ENCODE data around the gene MEP1A. TPM values are rescaled to one million over a fixed set of nuclear protein-coding genes. Genes with fewer than 3 reads are reported as not detected.
"Not testable (repeated sequence)": the region's sequence is repeated elsewhere in the genome, so short reads cannot be mapped to it uniquely, and the experiment has no call there.

MEP1A gene
- total RNA-seq, 4 donors from 2014 or later = 16.5 to 2,426 (median 830) TPM

- Histone ChIP-seq H3K27ac (no peak overlapping the region), H3K9me3 (no peaks in the 10 kb centered on the region), H3K4me1 (no peaks in the 10 kb centered on the region), H3K27me3 (no peaks in the 10 kb centered on the region), H3K4me3 (no peak overlapping the region), H3K36me3 (no peaks in the 10 kb centered on the region)
- DNase-seq = no peak
- TF ChIP-seq POLR2A (IDR thresholded peaks at IDR 0.05) = no peak
- no peak for TF ChIP-seq CTCF (IDR thresholded peaks at IDR 0.05)
Measured at GRCh38 chr6:46757214-46757596, 36.0 kb upstream of the MEP1A start.

GRCh38 chr6:46758960-46759753 lies 34.0 kb upstream of the MEP1A start:
- no peak for TF ChIP-seq CTCF (IDR thresholded peaks at IDR 0.05)
- TF ChIP-seq POLR2A (IDR thresholded peaks at IDR 0.05) = no peak
- H3K9me3 ChIP-seq = no peaks in the 10 kb centered on the region
- H3K27me3 ChIP-seq = no peaks in the 10 kb centered on the region
- H3K4me3 ChIP-seq = no peak overlapping the region
- H3K27ac ChIP-seq = no peak overlapping the region
- DNase-seq = no peak
- no peaks in the 10 kb centered on the region for H3K36me3 ChIP-seq
- H3K4me1 ChIP-seq = no peaks in the 10 kb centered on the region

- H3K4me1 ChIP-seq = no peaks in the 10 kb centered on the region
- H3K27me3 ChIP-seq = no peaks in the 10 kb centered on the region
- H3K36me3 ChIP-seq = no peaks in the 10 kb centered on the region
- no peaks in the 10 kb centered on the region for H3K9me3 ChIP-seq
- TF ChIP-seq CTCF (IDR thresholded peaks at IDR 0.05) (no peak), POLR2A (IDR thresholded peaks at IDR 0.05) (no peak)
- no peak overlapping the region for H3K27ac ChIP-seq
- no peak overlapping the region for H3K4me3 ChIP-seq
- DNase-seq = no peak
Measured at GRCh38 chr6:46760925-46761324, 32.3 kb upstream of the MEP1A start.

- Histone ChIP-seq H3K9me3 (no peaks in the 10 kb centered on the region), H3K4me3 (no peak overlapping the region), H3K27ac (no peak overlapping the region), H3K36me3 (no peaks in the 10 kb centered on the region), H3K27me3 (no peaks in the 10 kb centered on the region), H3K4me1 (no peaks in the 10 kb centered on the region)
- no peak for DNase-seq
- TF ChIP-seq CTCF (IDR thresholded peaks at IDR 0.05) = no peak
- TF ChIP-seq POLR2A (IDR thresholded peaks at IDR 0.05) = no peak
Measured at GRCh38 chr6:46763466-46763865, 29.7 kb upstream of the MEP1A start.

GRCh38 chr6:46764280-46764679 lies 28.9 kb upstream of the MEP1A start:
- not testable (repeated sequence) for H3K36me3 ChIP-seq, DNase-seq, H3K4me3 ChIP-seq, H3K27ac ChIP-seq, H3K4me1 ChIP-seq, H3K9me3 ChIP-seq, H3K27me3 ChIP-seq

- H3K27ac ChIP-seq = no peak overlapping the region
- no peaks in the 10 kb centered on the region for H3K4me1 ChIP-seq
- H3K36me3 ChIP-seq = no peaks in the 10 kb centered on the region
- H3K4me3 ChIP-seq = no peak overlapping the region
- H3K27me3 ChIP-seq = no peaks in the 10 kb centered on the region
- no peak for TF ChIP-seq POLR2A (IDR thresholded peaks at IDR 0.05)
- no peak for TF ChIP-seq CTCF (IDR thresholded peaks at IDR 0.05)
- no peak for DNase-seq
- no peaks in the 10 kb centered on the region for H3K9me3 ChIP-seq
Measured at GRCh38 chr6:46764961-46765360, 28.2 kb upstream of the MEP1A start.
